LNCaP clone FGC (cell line): ENCODE measurements around the gene MSLN.

Experiments
- DNase-seq: peaks from one replicate; pipeline ENCODE4 v3.0.0-alpha.2; 2011; ENCODE audit warnings: low read depth
- H3K4me3 ChIP-seq: 2 replicates; pipeline ENCODE4 v1.5.1; 2011; ENCODE audit warnings: mild to moderate bottlenecking, low read depth, low read length, control low read depth
- CTCF ChIP-seq: IDR thresholded peaks from 2 replicates; pipeline ENCODE4 v1.5.1; 2012; ENCODE audit warnings: mild to moderate bottlenecking; ENCODE audit not compliant: control insufficient read depth, insufficient read depth; ENCODE audit errors: extremely low read depth

The MSLN gene

GRCh38 chr16:767743-768235, 7.3 kb downstream of the MSLN start:
- TF ChIP-seq CTCF = no peak
- no peak overlapping the region for H3K4me3 ChIP-seq
- no peak for DNase-seq

DNA sequence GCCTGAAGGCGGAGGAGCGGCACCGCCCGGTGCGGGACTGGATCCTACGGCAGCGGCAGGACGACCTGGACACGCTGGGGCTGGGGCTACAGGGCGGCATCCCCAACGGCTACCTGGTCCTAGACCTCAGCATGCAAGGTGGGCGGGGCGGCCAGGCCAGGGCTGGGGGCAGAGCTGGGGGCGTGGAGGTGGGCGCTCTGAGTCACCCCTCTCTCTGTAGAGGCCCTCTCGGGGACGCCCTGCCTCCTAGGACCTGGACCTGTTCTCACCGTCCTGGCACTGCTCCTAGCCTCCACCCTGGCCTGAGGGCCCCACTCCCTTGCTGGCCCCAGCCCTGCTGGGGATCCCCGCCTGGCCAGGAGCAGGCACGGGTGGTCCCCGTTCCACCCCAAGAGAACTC, 7.9 kb downstream of the MSLN start:
- no peak overlapping the region for H3K4me3 ChIP-seq
- TF ChIP-seq CTCF = no peak
- DNase-seq = no peak

DNA sequence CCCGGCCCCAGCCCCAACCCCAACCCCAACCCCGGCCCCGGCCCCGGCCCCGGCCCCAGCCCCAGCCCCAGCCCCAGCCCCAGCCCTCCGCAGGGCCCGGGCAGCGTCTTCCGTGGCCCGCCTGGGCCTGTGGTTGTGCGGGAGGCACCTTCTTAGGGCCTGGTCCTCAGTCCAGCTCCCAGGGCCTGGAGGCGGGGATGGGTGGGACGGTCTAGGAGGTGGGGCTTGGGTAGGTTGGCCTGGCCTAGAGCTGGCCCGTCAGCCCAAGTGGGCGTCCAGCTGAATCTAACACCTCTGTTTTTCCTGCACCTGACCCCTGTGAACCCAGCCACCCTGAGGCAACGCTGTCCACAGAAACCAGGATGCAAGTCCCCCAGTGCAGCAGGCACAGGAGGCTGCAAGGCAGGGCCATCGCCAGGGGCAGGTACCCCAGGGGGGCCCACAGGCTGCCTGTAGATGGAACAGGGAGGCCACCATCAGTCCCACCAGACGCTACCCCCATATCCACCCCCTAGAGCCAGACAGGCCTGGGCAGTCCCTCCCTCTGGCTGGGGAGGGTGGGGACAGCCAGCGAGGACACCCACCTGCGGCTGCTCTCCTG, 8.8 kb downstream of the MSLN start:
- DNase-seq = no peak
- H3K4me3 ChIP-seq = no peak overlapping the region
- TF ChIP-seq CTCF = no peak

- DNase-seq = no peak
- no peak overlapping the region for H3K4me3 ChIP-seq
- no peak for TF ChIP-seq CTCF
These were observed 9.4 kb downstream of the MSLN start for GRCh38 chr16:769934-770333.

DNA sequence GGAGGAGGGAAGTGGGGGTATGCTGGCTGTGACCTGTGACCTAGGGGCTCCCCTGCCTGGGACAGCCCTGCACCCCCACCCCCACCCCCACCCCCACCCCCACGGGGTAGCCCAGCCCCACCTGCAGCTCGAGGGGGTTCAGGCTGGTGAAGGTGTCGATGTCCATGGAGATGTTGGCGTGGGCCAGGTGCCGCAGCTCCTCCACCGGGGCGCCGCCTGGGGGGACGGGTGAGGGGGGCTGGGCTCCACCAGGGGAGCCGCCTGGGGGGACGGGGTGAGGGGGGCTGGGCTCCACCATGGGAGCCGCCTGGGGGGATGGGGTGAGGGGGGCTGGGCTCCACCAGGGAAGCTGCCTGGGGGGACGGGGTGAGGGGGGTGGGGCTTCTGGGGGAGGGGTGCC, 9.9 kb downstream of the MSLN start:
- H3K4me3 ChIP-seq = no peak overlapping the region
- TF ChIP-seq CTCF = no peak
- no peak for DNase-seq

GRCh38 chr16:772959-773358, 12.4 kb downstream of the MSLN start:
- no peak for TF ChIP-seq CTCF
- no peak for DNase-seq
- H3K4me3 ChIP-seq = no peak overlapping the region
